Measurements from ENCODE around the gene GPX5. TPM values are rescaled to one million over a fixed set of nuclear protein-coding genes. Genes with fewer than 3 reads are reported as not detected.

The GPX5 gene
- total and polyA plus RNA-seq, 10 of the 15 experiments (the other 5 are each of a cell fraction or from before 2014, with no cell fraction given): not detected

DNA sequence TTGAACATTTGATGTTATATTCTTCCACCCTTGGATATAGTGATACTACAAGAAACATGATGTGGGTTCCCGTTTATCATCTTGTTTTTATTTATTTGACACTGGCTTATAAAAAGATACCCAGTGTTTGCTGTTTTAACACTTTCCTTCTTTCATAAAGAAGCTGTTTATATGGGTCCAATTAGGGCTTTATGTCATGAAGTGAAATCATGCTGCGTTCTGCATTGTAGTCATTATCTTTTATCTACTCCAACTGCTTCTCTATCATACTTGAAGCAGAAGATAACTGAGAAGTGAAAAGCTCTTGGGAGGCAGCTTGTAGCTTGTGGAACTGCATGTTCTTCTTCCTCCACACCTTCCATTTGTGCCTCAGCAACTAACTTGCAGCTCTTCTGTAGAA is 57.8 kb downstream of the GPX5 start (continued):
- TF ChIP-seq ESRRA (IDR thresholded peaks at IDR 0.05; ENCODE audit: low read length): no peak
- no peak for TF ChIP-seq ATF2 (IDR thresholded peaks at IDR 0.05; ENCODE audit: low read length)
- no peak for TF ChIP-seq MAX (IDR thresholded peaks at IDR 0.05; ENCODE audit: low read depth, low read length)
- TF ChIP-seq MTA3 (IDR thresholded peaks at IDR 0.05; ENCODE audit: borderline replicate concordance, low read length): no peak

Other genes with a start within 250 kb of the GPX5 start
- gene PGBD1, start 244.3 kb upstream of the GPX5 start, total RNA-seq (2014; rRNA removed): 3.7 and 4.4 TPM in 2 replicates
- gene PGBD1, start 244.3 kb upstream of the GPX5 start, total RNA-seq (2014; rRNA removed; fragmentation: Illumina TruSeq; extraction: Trizol): 3.9 and 4.2 TPM in 2 replicates
- gene PGBD1, start 244.3 kb upstream of the GPX5 start, total RNA-seq (2021): 3.0 and 3.7 TPM in 2 replicates
- gene PGBD1, start 244.3 kb upstream of the GPX5 start, polyA plus RNA-seq (2011; rRNA removed): 1.9 and 2.5 TPM in 2 replicates
- gene PGBD1, start 244.3 kb upstream of the GPX5 start, polyA plus RNA-seq (2014; fragmentation: Illumina TruSeq; extraction: Trizol): 4.4 and 4.8 TPM in 2 replicates
- 1 to 10 TPM; 2.0 to 2.2 TPM for gene PGBD1, start 244.3 kb upstream of the GPX5 start, polyA plus RNA-seq (2014; fragmentation: Nextera tagmentation; extraction: Ambion mirVana)
- gene PGBD1, start 244.3 kb upstream of the GPX5 start, polyA plus RNA-seq (2014; rRNA removed): 2.9 and 3.8 TPM in 2 replicates
- gene PGBD1, start 244.3 kb upstream of the GPX5 start, polyA plus RNA-seq (2016; fragmentation: Nextera tagmentation; extraction: Ambion mirVana): 1 to 10 TPM; 4.5 to 4.9 TPM
- 2.3 and 4.3 TPM in 2 replicates for gene ZSCAN31, start 189.7 kb upstream of the GPX5 start, total RNA-seq (2014; rRNA removed)
- 4.8 and 5.1 TPM in 2 replicates for gene ZSCAN31, start 189.7 kb upstream of the GPX5 start, total RNA-seq (2014; rRNA removed; fragmentation: Illumina TruSeq; extraction: Trizol)
- 5.1 and 5.2 TPM in 2 replicates for gene ZSCAN31, start 189.7 kb upstream of the GPX5 start, total RNA-seq (2021)
- gene ZSCAN31, start 189.7 kb upstream of the GPX5 start, polyA plus RNA-seq (2011; rRNA removed): 2.1 and 2.4 TPM in 2 replicates
- gene ZSCAN31, start 189.7 kb upstream of the GPX5 start, polyA plus RNA-seq (2014; fragmentation: Illumina TruSeq; extraction: Trizol): 4.6 and 7.2 TPM in 2 replicates
- gene ZSCAN31, start 189.7 kb upstream of the GPX5 start, polyA plus RNA-seq (2014; fragmentation: Nextera tagmentation; extraction: Ambion mirVana): 1 to 10 TPM; 1.6 to 2.0 TPM
- 3.0 and 3.8 TPM in 2 replicates for gene ZSCAN31, start 189.7 kb upstream of the GPX5 start, polyA plus RNA-seq (2014; rRNA removed)
- 1 to 10 TPM; 2.8 to 3.0 TPM for gene ZSCAN31, start 189.7 kb upstream of the GPX5 start, polyA plus RNA-seq (2016; fragmentation: Nextera tagmentation; extraction: Ambion mirVana)
- 2.8 and 3.4 TPM in 2 replicates for gene ZKSCAN3, start 175.9 kb upstream of the GPX5 start, total RNA-seq (2014; rRNA removed)
- 3.4 and 3.6 TPM in 2 replicates for gene ZKSCAN3, start 175.9 kb upstream of the GPX5 start, total RNA-seq (2014; rRNA removed; fragmentation: Illumina TruSeq; extraction: Trizol)
- 3.9 and 4.3 TPM in 2 replicates for gene ZKSCAN3, start 175.9 kb upstream of the GPX5 start, total RNA-seq (2021)
- 2.9 and 3.3 TPM in 2 replicates for gene ZKSCAN3, start 175.9 kb upstream of the GPX5 start, polyA plus RNA-seq (2011; rRNA removed)
- 2.5 and 3.6 TPM in 2 replicates for gene ZKSCAN3, start 175.9 kb upstream of the GPX5 start, polyA plus RNA-seq (2014; fragmentation: Illumina TruSeq; extraction: Trizol)
- 1 to 10 TPM in 1 of 2 experiments, under 1 TPM in 1; 0.86 to 1.1 TPM for gene ZKSCAN3, start 175.9 kb upstream of the GPX5 start, polyA plus RNA-seq (2014; fragmentation: Nextera tagmentation; extraction: Ambion mirVana)
- 2.6 and 3.0 TPM in 2 replicates for gene ZKSCAN3, start 175.9 kb upstream of the GPX5 start, polyA plus RNA-seq (2014; rRNA removed)
- gene ZKSCAN3, start 175.9 kb upstream of the GPX5 start, polyA plus RNA-seq (2016; fragmentation: Nextera tagmentation; extraction: Ambion mirVana): 1 to 10 TPM; 2.8 to 3.2 TPM
- 8.5 and 9.9 TPM in 2 replicates for gene ZSCAN12, start 126.1 kb upstream of the GPX5 start, total RNA-seq (2014; rRNA removed)
- gene ZSCAN12, start 126.1 kb upstream of the GPX5 start, total RNA-seq (2014; rRNA removed; fragmentation: Illumina TruSeq; extraction: Trizol): 12.2 and 12.8 TPM in 2 replicates
- 7.9 and 8.2 TPM in 2 replicates for gene ZSCAN12, start 126.1 kb upstream of the GPX5 start, total RNA-seq (2021)
- 12.0 and 17.6 TPM in 2 replicates for gene ZSCAN12, start 126.1 kb upstream of the GPX5 start, polyA plus RNA-seq (2011; rRNA removed)
- gene ZSCAN12, start 126.1 kb upstream of the GPX5 start, polyA plus RNA-seq (2014; fragmentation: Illumina TruSeq; extraction: Trizol): 10.1 and 10.9 TPM in 2 replicates
- 1 to 10 TPM; 1.2 to 1.6 TPM for gene ZSCAN12, start 126.1 kb upstream of the GPX5 start, polyA plus RNA-seq (2014; fragmentation: Nextera tagmentation; extraction: Ambion mirVana)
- 6.2 and 6.7 TPM in 2 replicates for gene ZSCAN12, start 126.1 kb upstream of the GPX5 start, polyA plus RNA-seq (2014; rRNA removed)
- 1 to 10 TPM; 3.9 to 4.2 TPM for gene ZSCAN12, start 126.1 kb upstream of the GPX5 start, polyA plus RNA-seq (2016; fragmentation: Nextera tagmentation; extraction: Ambion mirVana)
- 0.90 and 1.3 TPM in 2 replicates for gene ZSCAN23, start 82.4 kb upstream of the GPX5 start, total RNA-seq (2014; rRNA removed)
- gene ZSCAN23, start 82.4 kb upstream of the GPX5 start, total RNA-seq (2014; rRNA removed; fragmentation: Illumina TruSeq; extraction: Trizol): 1.3 and 2.3 TPM in 2 replicates
- gene ZSCAN23, start 82.4 kb upstream of the GPX5 start, total RNA-seq (2021): 0.77 and 1.6 TPM in 2 replicates
- gene ZSCAN23, start 82.4 kb upstream of the GPX5 start, polyA plus RNA-seq (2011; rRNA removed): 1.3 and 1.4 TPM in 2 replicates
- gene ZSCAN23, start 82.4 kb upstream of the GPX5 start, polyA plus RNA-seq (2014; fragmentation: Illumina TruSeq; extraction: Trizol): 0.86 and 0.96 TPM in 2 replicates
- gene ZSCAN23, start 82.4 kb upstream of the GPX5 start, polyA plus RNA-seq (2014; fragmentation: Nextera tagmentation; extraction: Ambion mirVana): under 1 TPM; 0.04 to 0.34 TPM
- gene ZSCAN23, start 82.4 kb upstream of the GPX5 start, polyA plus RNA-seq (2014; rRNA removed): 1.9 and 2.0 TPM in 2 replicates
- under 1 TPM; 0.21 to 0.28 TPM for gene ZSCAN23, start 82.4 kb upstream of the GPX5 start, polyA plus RNA-seq (2016; fragmentation: Nextera tagmentation; extraction: Ambion mirVana)
- gene GPX6, start 10.1 kb upstream of the GPX5 start, total RNA-seq (2014; rRNA removed): not detected in 2 replicates
- gene GPX6, start 10.1 kb upstream of the GPX5 start, total RNA-seq (2014; rRNA removed; fragmentation: Illumina TruSeq; extraction: Trizol): not detected in 2 replicates
- not detected in 2 replicates for gene GPX6, start 10.1 kb upstream of the GPX5 start, total RNA-seq (2021)
- not detected in 2 replicates for gene GPX6, start 10.1 kb upstream of the GPX5 start, polyA plus RNA-seq (2011; rRNA removed)
- gene GPX6, start 10.1 kb upstream of the GPX5 start, polyA plus RNA-seq (2014; fragmentation: Illumina TruSeq; extraction: Trizol): not detected in 2 replicates
- not detected for gene GPX6, start 10.1 kb upstream of the GPX5 start, polyA plus RNA-seq (2014; fragmentation: Nextera tagmentation; extraction: Ambion mirVana)
- not detected in 2 replicates for gene GPX6, start 10.1 kb upstream of the GPX5 start, polyA plus RNA-seq (2014; rRNA removed)
- gene GPX6, start 10.1 kb upstream of the GPX5 start, polyA plus RNA-seq (2016; fragmentation: Nextera tagmentation; extraction: Ambion mirVana): not detected